Neural crest cell (in vitro differentiated cells): ENCODE data around the gene LINGO4. TPM values are rescaled to one million over a fixed set of nuclear protein-coding genes. Genes with fewer than 3 reads are reported as not detected.

ENCODE experiments used
- DNase-seq: peaks from one replicate; pipeline ENCODE4 v3.0.0; 2021; ENCODE audit warnings: low read depth, mixed read lengths, low spot score
- H3K27ac Mint-ChIP-seq: one replicate; pipeline ENCODE4 v1.8.0; 2021; ENCODE audit warnings: mild to moderate bottlenecking, mixed read lengths; ENCODE audit not compliant: unreplicated experiment
- H3K27me3 Mint-ChIP-seq: 2 replicates; pipeline ENCODE4 v1.8.0; 2021; ENCODE audit warnings: low read depth, mild to moderate bottlenecking, mixed read lengths
- H3K36me3 Mint-ChIP-seq: 2 replicates; pipeline ENCODE4 v1.8.0; 2021; ENCODE audit warnings: low read depth, mild to moderate bottlenecking, mixed read lengths
- H3K4me1 Mint-ChIP-seq: 2 replicates; pipeline ENCODE4 v1.8.0; 2021; ENCODE audit warnings: mixed read lengths
- H3K4me3 Mint-ChIP-seq: one replicate; pipeline ENCODE4 v1.8.0; 2021; ENCODE audit warnings: mild to moderate bottlenecking, mixed read lengths
- H3K9me3 Mint-ChIP-seq: 2 replicates; pipeline ENCODE4 v1.8.0; 2021; ENCODE audit warnings: mixed read lengths
- total RNA-seq: library from RNA; stranded (reverse); gene quantifications from 2 replicates; pipeline ENCODE4 v1.2.1, GENCODE V29; 2021
- TF ChIP-seq, protein P1 (sequence below): fragments of 200-600 bp; sonication (generic); conservative IDR thresholded peaks from 2 replicates; pipeline ENCODE4 v1.5.0; 2021; ENCODE audit warnings: antibody characterized with exemption, mild to moderate bottlenecking

LINGO4 gene
- total RNA-seq, 1 donor from 2014 or later = not detected

DNA sequence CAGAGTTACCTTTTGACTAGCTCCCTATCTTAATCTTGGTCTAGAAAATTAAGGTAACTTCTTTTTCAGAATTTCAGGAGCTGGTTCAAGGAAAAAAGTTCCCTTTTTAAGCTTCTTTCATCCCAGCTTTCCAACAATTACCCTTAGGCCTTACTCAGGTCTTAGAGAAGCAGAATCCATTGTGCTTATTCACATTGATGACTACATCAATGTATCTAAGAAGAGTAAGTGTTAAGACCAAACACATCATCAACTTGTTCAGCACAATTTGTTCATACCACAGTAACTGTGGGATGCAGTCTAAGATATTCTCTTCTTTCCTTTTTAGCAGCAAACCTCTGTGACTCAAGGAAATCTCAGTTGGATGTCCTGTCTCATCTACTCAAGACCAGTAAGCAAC is 46.0 kb downstream of the LINGO4 start:
- TF ChIP-seq, protein P1, sequence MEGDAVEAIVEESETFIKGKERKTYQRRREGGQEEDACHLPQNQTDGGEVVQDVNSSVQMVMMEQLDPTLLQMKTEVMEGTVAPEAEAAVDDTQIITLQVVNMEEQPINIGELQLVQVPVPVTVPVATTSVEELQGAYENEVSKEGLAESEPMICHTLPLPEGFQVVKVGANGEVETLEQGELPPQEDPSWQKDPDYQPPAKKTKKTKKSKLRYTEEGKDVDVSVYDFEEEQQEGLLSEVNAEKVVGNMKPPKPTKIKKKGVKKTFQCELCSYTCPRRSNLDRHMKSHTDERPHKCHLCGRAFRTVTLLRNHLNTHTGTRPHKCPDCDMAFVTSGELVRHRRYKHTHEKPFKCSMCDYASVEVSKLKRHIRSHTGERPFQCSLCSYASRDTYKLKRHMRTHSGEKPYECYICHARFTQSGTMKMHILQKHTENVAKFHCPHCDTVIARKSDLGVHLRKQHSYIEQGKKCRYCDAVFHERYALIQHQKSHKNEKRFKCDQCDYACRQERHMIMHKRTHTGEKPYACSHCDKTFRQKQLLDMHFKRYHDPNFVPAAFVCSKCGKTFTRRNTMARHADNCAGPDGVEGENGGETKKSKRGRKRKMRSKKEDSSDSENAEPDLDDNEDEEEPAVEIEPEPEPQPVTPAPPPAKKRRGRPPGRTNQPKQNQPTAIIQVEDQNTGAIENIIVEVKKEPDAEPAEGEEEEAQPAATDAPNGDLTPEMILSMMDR = no peak
- peaks cover 15% of the 10 kb centered on the region for H3K36me3 Mint-ChIP-seq
- H3K4me3 Mint-ChIP-seq = no peak overlapping the region
- no peak for DNase-seq
- H3K27me3 Mint-ChIP-seq = no peaks in the 10 kb centered on the region
- peaks cover 17% of the 10 kb centered on the region for H3K4me1 Mint-ChIP-seq
- H3K9me3 Mint-ChIP-seq = no peaks in the 10 kb centered on the region
- H3K27ac Mint-ChIP-seq = no peak overlapping the region

DNA sequence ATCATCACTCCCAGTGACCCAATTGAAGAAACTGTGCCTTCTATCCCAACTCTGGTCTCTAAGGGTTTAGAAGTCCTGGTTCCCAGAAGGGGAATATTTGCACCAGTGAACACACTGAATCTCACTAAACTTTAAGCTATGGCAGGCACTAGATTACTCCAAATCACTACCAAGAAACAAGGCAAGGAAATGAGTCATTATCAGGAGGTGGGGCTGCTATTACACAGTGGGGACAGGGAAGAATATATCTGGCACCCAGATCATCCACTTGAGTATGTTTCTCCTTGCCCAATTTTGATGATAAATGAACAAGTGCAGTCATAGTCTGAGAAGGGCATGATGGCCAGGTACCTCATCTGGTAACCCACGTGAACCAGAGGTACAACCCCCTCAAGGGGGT is 48.9 kb downstream of the LINGO4 start:
- no peak for DNase-seq
- no peaks in the 10 kb centered on the region for H3K4me1 Mint-ChIP-seq
- H3K36me3 Mint-ChIP-seq = peaks cover 12% of the 10 kb centered on the region
- H3K9me3 Mint-ChIP-seq = no peaks in the 10 kb centered on the region
- H3K4me3 Mint-ChIP-seq = no peak overlapping the region
- TF ChIP-seq, protein P1 = no peak
- peaks cover 4% of the 10 kb centered on the region for H3K27me3 Mint-ChIP-seq
- no peak overlapping the region for H3K27ac Mint-ChIP-seq

Other genes with a start within 250 kb of the LINGO4 start
- 48.3 and 53.6 TPM in 2 replicates for gene SNX27, start 193.4 kb downstream of the LINGO4 start, total RNA-seq
- gene CELF3, start 88.6 kb downstream of the LINGO4 start, total RNA-seq = 21.7 and 22.0 TPM in 2 replicates
- 0.14 TPM in 1 of 2 replicates, not detected in the other for gene RIIAD1, start 83.9 kb downstream of the LINGO4 start, total RNA-seq
- 121 and 129 TPM in 2 replicates for gene MRPL9, start 41.9 kb downstream of the LINGO4 start, total RNA-seq
- gene TDRKH, start 14.9 kb downstream of the LINGO4 start, total RNA-seq = 19.9 and 21.9 TPM in 2 replicates
- gene RORC, start 26.4 kb upstream of the LINGO4 start, total RNA-seq = 0.12 TPM in 1 of 2 replicates, not detected in the other
- gene C2CD4D, start 34.4 kb upstream of the LINGO4 start, total RNA-seq = 0.39 and 0.40 TPM in 2 replicates
- gene THEM5, start 48.3 kb upstream of the LINGO4 start, total RNA-seq = not detected in 2 replicates
- gene THEM4, start 104.1 kb upstream of the LINGO4 start, total RNA-seq = 21.6 and 23.8 TPM in 2 replicates
- gene S100A10, start 188.4 kb upstream of the LINGO4 start, total RNA-seq = 44.8 and 65.6 TPM in 2 replicates
- gene S100A11, start 231.6 kb upstream of the LINGO4 start, total RNA-seq = 41.6 and 44.7 TPM in 2 replicates